ENCODE measurements around the gene PARD3.
"Not testable (repeated sequence)": the region's sequence is repeated elsewhere in the genome, so short reads cannot be mapped to it uniquely, and the experiment has no call there.

PARD3 gene

GRCh38 chr10:34815185-34816084 is at the start of gene PARD3:
TSS of gene PARD3 (minus strand) at chr10:34815296. CDS start at chr10:34814995, 301 bp downstream.
- H3K27me3 Mint-ChIP-seq: peaks cover 77% of the 10 kb centered on the region
- ATAC-seq (peak; percentile 59), DNase-seq (no peak)
- no peaks in the 10 kb centered on the region for H3K9me3 Mint-ChIP-seq
- no peak within 1 kb of the TSS for H3K27ac Mint-ChIP-seq
- peak within 1 kb of the TSS; percentile 71 to 85 for H3K4me3 Mint-ChIP-seq
- H3K4me1 Mint-ChIP-seq: peaks cover 14% of the 10 kb centered on the region

GRCh38 chr10:34864149-34865067 is 49.3 kb upstream of the PARD3 start:
- DNase-seq (no peak), ATAC-seq (no peak)
- Mint-ChIP-seq H3K9me3 (no peaks in the 10 kb centered on the region), H3K27me3 (peaks cover 5% of the 10 kb centered on the region), H3K27ac (no peak overlapping the region), H3K4me1 (no peaks in the 10 kb centered on the region), H3K4me3 (no peak overlapping the region)

- Mint-ChIP-seq H3K27ac (no peak overlapping the region), H3K4me3 (no peak overlapping the region)
Measured at GRCh38 chr10:34862892-34863291, 47.8 kb upstream of the PARD3 start.

GRCh38 chr10:34861293-34862021 is 46.4 kb upstream of the PARD3 start:
- no peaks in the 10 kb centered on the region for H3K4me1 Mint-ChIP-seq
- no peak overlapping the region for H3K27ac Mint-ChIP-seq

More at GRCh38 chr10:34862892-34863291, 47.8 kb upstream of the PARD3 start:
- no peaks in the 10 kb centered on the region for H3K9me3 Mint-ChIP-seq
- DNase-seq (no peak), ATAC-seq (no peak)
- H3K27me3 Mint-ChIP-seq: peaks cover 3% of the 10 kb centered on the region
- no peaks in the 10 kb centered on the region for H3K4me1 Mint-ChIP-seq

GRCh38 chr10:34859170-34859569 is 44.1 kb upstream of the PARD3 start:
- H3K27ac Mint-ChIP-seq: no peak overlapping the region
- no peak for DNase-seq
- H3K27me3 Mint-ChIP-seq: peaks cover 7% of the 10 kb centered on the region
- no peaks in the 10 kb centered on the region for H3K4me1 Mint-ChIP-seq
- no peak for ATAC-seq
- H3K9me3 Mint-ChIP-seq: peaks cover 0 to 3% of the 10 kb centered on the region in 2 donors
- H3K4me3 Mint-ChIP-seq: no peak overlapping the region

More at GRCh38 chr10:34861293-34862021, 46.4 kb upstream of the PARD3 start:
- no peak overlapping the region for H3K4me3 Mint-ChIP-seq
- no peak for ATAC-seq
- DNase-seq: no peak
- no peaks in the 10 kb centered on the region for H3K9me3 Mint-ChIP-seq
- H3K27me3 Mint-ChIP-seq: peaks cover 7% of the 10 kb centered on the region

GRCh38 chr10:34858003-34858402 is 42.9 kb upstream of the PARD3 start:
- ATAC-seq (no peak), DNase-seq (no peak)
- no peak overlapping the region for H3K27ac Mint-ChIP-seq
- H3K4me3 Mint-ChIP-seq: no peak overlapping the region
- H3K9me3 Mint-ChIP-seq: peaks cover 0 to 5% of the 10 kb centered on the region in 2 donors
- no peaks in the 10 kb centered on the region for H3K4me1 Mint-ChIP-seq
- H3K27me3 Mint-ChIP-seq: peaks cover 7% of the 10 kb centered on the region

GRCh38 chr10:34854147-34854601 is 39.1 kb upstream of the PARD3 start:
- H3K4me1 Mint-ChIP-seq: no peaks in the 10 kb centered on the region
- DNase-seq: no peak
- ATAC-seq: no peak
- H3K27ac Mint-ChIP-seq: no peak overlapping the region
- H3K4me3 Mint-ChIP-seq: no peak overlapping the region
- H3K9me3 Mint-ChIP-seq: peaks cover 0 to 5% of the 10 kb centered on the region in 2 donors
- H3K27me3 Mint-ChIP-seq: peaks cover 7% of the 10 kb centered on the region

- H3K9me3 Mint-ChIP-seq: peaks cover 0 to 5% of the 10 kb centered on the region in 2 donors
- DNase-seq (no peak), ATAC-seq (no peak)
- H3K27me3 Mint-ChIP-seq: peaks cover 7% of the 10 kb centered on the region
- H3K27ac Mint-ChIP-seq: no peak overlapping the region
- H3K4me1 Mint-ChIP-seq: no peaks in the 10 kb centered on the region
- no peak overlapping the region for H3K4me3 Mint-ChIP-seq
Measured at GRCh38 chr10:34853357-34853756, 38.3 kb upstream of the PARD3 start.

- Mint-ChIP-seq H3K9me3 (peaks cover 0 to 5% of the 10 kb centered on the region in 2 donors), H3K4me3 (no peak overlapping the region), H3K4me1 (no peaks in the 10 kb centered on the region), H3K27me3 (no peaks in the 10 kb centered on the region), H3K27ac (no peak overlapping the region)
- DNase-seq: no peak
- no peak for ATAC-seq
Measured at GRCh38 chr10:34850558-34850957, 35.5 kb upstream of the PARD3 start.

- no peaks in the 10 kb centered on the region for H3K4me1 Mint-ChIP-seq
- peak overlapping the region in 1 of 2 donors; percentile 12 for H3K27ac Mint-ChIP-seq
- no peak for ATAC-seq
- DNase-seq: no peak
- H3K9me3 Mint-ChIP-seq: peaks cover 0 to 5% of the 10 kb centered on the region in 2 donors
- H3K4me3 Mint-ChIP-seq: no peak overlapping the region
- H3K27me3 Mint-ChIP-seq: no peaks in the 10 kb centered on the region
Measured at GRCh38 chr10:34850036-34850435, 34.9 kb upstream of the PARD3 start.

- Mint-ChIP-seq H3K27ac (peak overlapping the region in 1 of 2 donors; percentile 27), H3K27me3 (peaks cover 10% of the 10 kb centered on the region), H3K4me1 (no peaks in the 10 kb centered on the region), H3K4me3 (no peak overlapping the region), H3K9me3 (no peaks in the 10 kb centered on the region)
- DNase-seq: no peak
- no peak for ATAC-seq
Measured at GRCh38 chr10:34845070-34845469, 30.0 kb upstream of the PARD3 start.

GRCh38 chr10:34844448-34844847 is 29.4 kb upstream of the PARD3 start:
- H3K4me1 Mint-ChIP-seq: no peaks in the 10 kb centered on the region
- ATAC-seq (no peak), DNase-seq (no peak)
- no peak overlapping the region for H3K27ac Mint-ChIP-seq
- no peaks in the 10 kb centered on the region for H3K9me3 Mint-ChIP-seq
- H3K4me3 Mint-ChIP-seq: no peak overlapping the region
- H3K27me3 Mint-ChIP-seq: peaks cover 10% of the 10 kb centered on the region

- not testable (repeated sequence) for H3K27ac Mint-ChIP-seq, DNase-seq, H3K4me1 Mint-ChIP-seq, H3K9me3 Mint-ChIP-seq, ATAC-seq, H3K4me3 Mint-ChIP-seq
- peaks cover 10% of the 10 kb centered on the region for H3K27me3 Mint-ChIP-seq
Measured at GRCh38 chr10:34843470-34843869, 28.4 kb upstream of the PARD3 start.

GRCh38 chr10:34838366-34838900 is 23.3 kb upstream of the PARD3 start:
- ATAC-seq: no peak
- peaks cover 4 to 6% of the 10 kb centered on the region in 2 donors for H3K9me3 Mint-ChIP-seq
- H3K4me3 Mint-ChIP-seq: no peak overlapping the region

More at GRCh38 chr10:34838366-34838900, 23.3 kb upstream of the PARD3 start:
- no peaks in the 10 kb centered on the region for H3K4me1 Mint-ChIP-seq
- no peak overlapping the region for H3K27ac Mint-ChIP-seq
- no peak for DNase-seq
- H3K27me3 Mint-ChIP-seq: peaks cover 10% of the 10 kb centered on the region
